Activated CD4-positive, alpha-beta T cell treated with anti-CD3 and anti-CD28 coated beads for 24 hours (primary cell): ENCODE data around the gene C3orf52.

Experiments used
- DNase-seq, 2 donors: peaks; one replicate each; pipeline ENCODE4 v3.0.0-alpha.2; 2020; ENCODE audit warnings: low read depth in 2 of 2

C3orf52 gene

GRCh38 chr3:112086875-112087524 lies 811 bp downstream of the C3orf52 start:
- DNase-seq: no peak

GRCh38 chr3:112087746-112088145 lies 1.6 kb downstream of the C3orf52 start:
- DNase-seq: no peak

GRCh38 chr3:112088944-112089343 lies 2.8 kb downstream of the C3orf52 start:
- no peak for DNase-seq

- no peak for DNase-seq
These were observed 4.0 kb downstream of the C3orf52 start for GRCh38 chr3:112089956-112090886.

GRCh38 chr3:112090887-112091586 lies 4.8 kb downstream of the C3orf52 start:
- no peak for DNase-seq

DNA sequence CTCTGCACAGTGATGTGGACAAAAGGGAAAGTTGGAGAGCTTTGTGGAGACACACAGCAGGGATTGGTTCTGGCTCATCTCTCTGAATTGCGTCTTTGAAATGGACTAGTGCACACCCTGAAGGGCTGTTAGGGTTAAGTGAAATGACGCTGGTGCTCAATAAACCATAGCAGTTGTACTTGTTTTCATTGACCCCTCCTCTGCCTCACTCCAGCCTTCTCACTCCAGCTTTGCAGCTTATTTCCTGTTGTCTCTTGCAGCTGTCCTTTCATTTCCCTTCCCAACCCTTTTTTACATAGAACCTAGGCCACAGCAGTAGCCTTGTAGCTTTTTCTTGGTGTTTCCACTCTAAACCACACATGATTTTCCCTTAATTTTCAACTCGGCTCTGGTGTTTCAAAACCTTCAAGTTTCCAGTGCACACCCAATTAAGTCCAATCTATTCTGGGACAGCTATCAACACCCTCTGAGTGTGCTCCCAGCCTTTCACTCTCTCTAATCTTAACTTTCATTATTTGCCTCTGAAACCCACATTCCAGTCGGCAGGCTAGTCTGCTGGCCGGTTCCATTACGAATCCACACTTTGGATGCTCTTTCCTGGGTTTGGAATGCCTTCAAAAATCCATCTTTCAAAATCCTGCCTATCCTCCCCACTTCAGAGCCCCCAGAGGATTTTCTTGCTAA lies 6.4 kb downstream of the C3orf52 start:
- no peak for DNase-seq

DNA sequence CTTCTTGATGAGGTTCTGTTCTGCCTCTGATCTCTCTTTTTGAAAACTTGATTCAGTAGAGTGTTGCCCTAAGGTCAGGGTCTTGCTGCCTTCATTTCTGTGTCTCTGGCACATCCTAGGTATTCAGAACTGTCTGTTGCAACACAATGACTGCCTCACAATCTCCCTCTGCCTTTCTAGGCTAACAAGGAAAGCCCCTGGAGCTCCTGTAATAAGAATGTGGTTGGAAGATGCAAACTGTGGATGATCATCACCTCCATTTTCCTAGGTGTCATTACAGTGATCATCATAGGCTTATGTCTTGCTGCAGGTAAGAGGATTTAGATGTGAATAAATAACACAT lies 7.0 kb downstream of the C3orf52 start:
- DNase-seq: no peak

- no peak for DNase-seq
These were observed 9.5 kb downstream of the C3orf52 start for GRCh38 chr3:112095731-112096130.

GRCh38 chr3:112096176-112096575 lies 10.0 kb downstream of the C3orf52 start:
- no peak for DNase-seq

GRCh38 chr3:112097378-112097777 lies 11.2 kb downstream of the C3orf52 start:
- no peak for DNase-seq

DNA sequence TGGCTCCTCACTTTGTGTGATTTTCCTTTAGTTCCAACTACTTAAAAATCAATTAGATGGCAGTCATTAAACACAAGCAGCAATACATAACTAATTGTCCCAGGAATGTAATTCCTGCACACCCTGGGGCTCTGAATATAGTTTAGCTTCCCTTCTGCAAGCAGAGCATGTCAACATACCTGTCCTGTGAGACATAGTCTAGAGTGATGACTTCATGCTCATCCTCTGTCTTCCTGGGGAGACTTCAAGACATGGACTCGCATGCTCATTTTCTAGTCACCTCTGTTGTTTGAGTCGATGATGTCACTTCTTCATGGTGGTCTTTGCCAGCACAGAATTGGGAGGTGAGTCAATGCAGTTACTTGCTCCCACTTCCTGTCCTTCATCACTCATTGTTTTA lies 15.7 kb downstream of the C3orf52 start:
- DNase-seq: no peak

- no peak for DNase-seq
These were observed 18.6 kb downstream of the C3orf52 start for GRCh38 chr3:112104774-112105173.

GRCh38 chr3:112109322-112109721 lies 23.1 kb downstream of the C3orf52 start:
- no peak for DNase-seq

GRCh38 chr3:112111785-112112402 lies 25.7 kb downstream of the C3orf52 start:
- DNase-seq: peak; percentile 28 to 46

DNA sequence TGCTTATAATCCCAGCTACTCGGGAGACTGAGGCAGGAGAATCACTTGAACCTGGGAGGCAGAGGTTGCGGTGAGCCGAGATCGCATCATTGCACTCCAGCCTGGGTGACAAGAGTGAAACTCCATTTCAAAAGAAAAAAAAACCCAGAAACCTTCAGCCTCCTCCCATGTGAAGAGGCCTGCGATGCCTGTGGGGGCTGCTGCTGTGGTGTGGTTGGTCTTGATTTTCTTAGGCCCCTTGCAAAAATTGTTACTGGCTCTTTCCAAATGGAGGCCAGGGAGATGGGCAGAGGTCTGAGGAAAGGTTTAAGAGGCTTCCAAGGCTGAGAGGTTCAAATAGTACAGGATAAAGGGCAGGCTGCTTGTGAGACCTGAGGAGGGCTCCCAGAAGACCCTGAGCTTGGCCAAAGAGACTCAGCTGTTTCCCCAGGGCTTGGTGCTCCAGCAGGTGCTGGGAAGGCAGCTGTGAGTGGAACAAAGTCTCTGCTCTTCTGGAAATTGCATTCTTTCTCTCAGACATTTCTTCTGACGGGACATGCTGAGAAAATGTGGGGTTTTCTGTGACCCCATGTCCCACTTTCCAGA lies 28.5 kb downstream of the C3orf52 start:
- DNase-seq: no peak

- DNase-seq: no peak
These were observed 29.1 kb downstream of the C3orf52 start for GRCh38 chr3:112115161-112115739.

- DNase-seq: no peak
These were observed 29.7 kb downstream of the C3orf52 start for GRCh38 chr3:112115806-112116383.

- no peak for DNase-seq
These were observed 30.6 kb downstream of the C3orf52 start for GRCh38 chr3:112116748-112117186.

DNA sequence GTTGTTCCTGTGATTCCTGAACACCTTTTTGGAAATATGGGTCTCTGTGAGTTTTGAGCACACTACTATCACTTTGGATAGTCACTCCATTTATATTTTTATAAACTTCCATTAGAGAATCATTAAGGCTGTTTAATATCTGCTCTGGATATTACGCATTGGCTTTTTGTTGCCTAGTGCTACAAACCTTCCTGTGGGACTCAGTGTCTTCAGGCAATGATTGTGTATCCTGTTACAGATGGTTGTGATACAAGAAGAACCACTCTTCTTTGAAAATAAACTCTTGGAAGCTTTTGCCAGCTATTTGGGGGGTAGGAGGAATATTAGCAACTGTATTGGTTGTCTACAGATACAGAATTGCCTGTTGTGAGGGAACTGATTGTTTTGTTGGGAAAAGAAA lies 31.2 kb downstream of the C3orf52 start:
- no peak for DNase-seq

DNA sequence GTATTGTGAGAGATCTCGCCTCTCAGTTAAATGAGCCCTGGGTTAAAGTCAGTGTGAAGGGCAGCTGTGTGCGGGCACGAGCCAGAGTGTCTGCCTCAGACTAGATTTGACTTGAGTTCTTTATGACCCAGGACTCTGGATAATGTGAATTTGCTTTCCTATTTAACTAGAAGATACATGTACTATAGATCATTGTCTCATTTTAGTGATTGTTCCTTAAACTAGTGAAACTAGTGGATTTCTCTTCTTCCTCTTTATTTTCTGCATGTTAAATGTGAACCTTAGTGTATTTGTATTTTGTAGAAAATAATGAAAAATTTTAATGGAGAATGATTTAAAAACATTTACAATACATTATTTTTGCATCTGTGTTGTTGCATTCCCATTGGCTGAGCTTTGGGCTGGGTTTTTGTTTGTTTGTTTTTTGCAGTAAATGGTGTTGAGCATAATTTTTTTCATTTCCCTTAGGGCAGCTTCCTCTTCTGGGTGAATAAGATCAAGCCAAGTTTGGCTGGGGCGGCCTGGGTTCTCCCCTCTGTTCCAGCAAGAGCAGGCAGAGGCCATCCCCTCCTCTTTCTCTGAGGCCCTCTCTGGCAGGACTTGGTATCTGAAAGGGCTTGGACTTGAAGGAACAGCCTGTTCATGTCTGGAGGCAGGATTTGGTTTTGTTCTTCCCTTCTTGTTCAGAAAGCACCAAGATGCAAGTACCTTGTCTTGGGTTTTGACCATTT lies 31.8 kb downstream of the C3orf52 start:
- DNase-seq: no peak
